ACC112 (cell line): ENCODE data around the gene OTOP2.
A peak's percentile ranks its signal among the peaks of the same experiment; 100 is the strongest.

ENCODE experiments used
- H2AFZ ChIP-seq: fragments of 200-600 bp; sonication (generic); one replicate; pipeline ENCODE4 v1.6.0; 2017; ENCODE audit warnings: antibody characterized with exemption, low read length; ENCODE audit not compliant: unreplicated experiment
- H3K27ac ChIP-seq: fragments of 200-600 bp; sonication (generic); 2 replicates; pipeline ENCODE4 v1.5.1; 2014; ENCODE audit warnings: low read depth, mild to moderate bottlenecking, antibody characterized with exemption, low read length, moderate library complexity
- H3K27me3 ChIP-seq: fragments of 200-600 bp; sonication (generic); 2 replicates; pipeline ENCODE4 v1.6.1; 2014; ENCODE audit warnings: mild to moderate bottlenecking, antibody characterized with exemption, low read length, moderate library complexity, mixed read lengths; ENCODE audit not compliant: insufficient read depth
- H3K36me3 ChIP-seq: fragments of 200-600 bp; sonication (generic); 2 replicates; pipeline ENCODE4 v1.6.1; 2016; ENCODE audit warnings: mild to moderate bottlenecking, antibody characterized with exemption, low read length, moderate library complexity, mixed read lengths; ENCODE audit not compliant: insufficient read depth
- H3K4me1 ChIP-seq: fragments of 200-600 bp; sonication (generic); one replicate; pipeline ENCODE4 v1.6.1; 2016; ENCODE audit warnings: low read length, mixed read lengths; ENCODE audit not compliant: insufficient read depth, unreplicated experiment, control insufficient read depth
- H3K4me3 ChIP-seq: fragments of 200-600 bp; sonication (generic); 2 replicates; pipeline ENCODE4 v1.5.1; 2014; ENCODE audit warnings: mild to moderate bottlenecking, low read depth, low read length
- H3K79me2 ChIP-seq: fragments of 200-600 bp; sonication (generic); one replicate; pipeline ENCODE4 v1.6.0; 2016; ENCODE audit warnings: low read length; ENCODE audit not compliant: control insufficient read depth, unreplicated experiment, insufficient read depth

The OTOP2 gene

GRCh38 chr17:74883241-74883745, 40.8 kb upstream of the OTOP2 start:
- Histone ChIP-seq H3K79me2 (no peaks in the 10 kb centered on the region), H3K4me3 (no peak overlapping the region), H3K36me3 (no peaks in the 10 kb centered on the region), H2AFZ (no peak overlapping the region), H3K27ac (no peak overlapping the region), H3K27me3 (peaks cover 36% of the 10 kb centered on the region), H3K4me1 (no peaks in the 10 kb centered on the region)

- no peaks in the 10 kb centered on the region for H3K36me3 ChIP-seq
- no peaks in the 10 kb centered on the region for H3K4me1 ChIP-seq
- no peak overlapping the region for H3K4me3 ChIP-seq
- H3K27me3 ChIP-seq = peaks cover 50% of the 10 kb centered on the region
- H2AFZ ChIP-seq = no peak overlapping the region
- H3K79me2 ChIP-seq = no peaks in the 10 kb centered on the region
- no peak overlapping the region for H3K27ac ChIP-seq
These were observed 35.6 kb upstream of the OTOP2 start for GRCh38 chr17:74888469-74888868.

GRCh38 chr17:74890554-74890953, 33.5 kb upstream of the OTOP2 start:
- no peaks in the 10 kb centered on the region for H3K36me3 ChIP-seq
- no peaks in the 10 kb centered on the region for H3K79me2 ChIP-seq
- no peak overlapping the region for H3K27ac ChIP-seq
- no peak overlapping the region for H3K4me3 ChIP-seq
- H2AFZ ChIP-seq = no peak overlapping the region
- H3K4me1 ChIP-seq = no peaks in the 10 kb centered on the region
- peaks cover 65% of the 10 kb centered on the region for H3K27me3 ChIP-seq

GRCh38 chr17:74892013-74892841, 31.8 kb upstream of the OTOP2 start:
- Histone ChIP-seq H3K36me3 (no peaks in the 10 kb centered on the region), H3K27ac (no peak overlapping the region), H2AFZ (no peak overlapping the region), H3K79me2 (no peaks in the 10 kb centered on the region), H3K4me3 (no peak overlapping the region), H3K4me1 (no peaks in the 10 kb centered on the region), H3K27me3 (peaks cover 70% of the 10 kb centered on the region)

GRCh38 chr17:74892974-74893911, 30.8 kb upstream of the OTOP2 start, which contains the start of gene FADS6:
Gene FADS6 (minus strand): TSS chr17:74893633. CDS start chr17:74893595, 38 bp downstream.
- H3K4me1 ChIP-seq = no peaks in the 10 kb centered on the region
- peaks cover 67% of the 10 kb centered on the region for H3K27me3 ChIP-seq
- peak within 1 kb of the TSS; percentile 58; the same call in 1 of the 2 replicates for H3K4me3 ChIP-seq
- no peaks in the 10 kb centered on the region for H3K79me2 ChIP-seq
- H3K27ac ChIP-seq = no peak within 1 kb of the TSS
- H2AFZ ChIP-seq = no peak within 1 kb of the TSS
- no peaks in the 10 kb centered on the region for H3K36me3 ChIP-seq

- Histone ChIP-seq H3K27ac (no peak overlapping the region), H2AFZ (no peak overlapping the region), H3K4me1 (no peaks in the 10 kb centered on the region), H3K27me3 (peaks cover 59% of the 10 kb centered on the region), H3K4me3 (0 out of 2 replicates have a peak overlapping the region, but pooled peaks have one; percentile 58), H3K36me3 (no peaks in the 10 kb centered on the region), H3K79me2 (no peaks in the 10 kb centered on the region)
These were observed 30.0 kb upstream of the OTOP2 start for GRCh38 chr17:74893936-74894671.

- H3K4me1 ChIP-seq = no peaks in the 10 kb centered on the region
- no peaks in the 10 kb centered on the region for H3K79me2 ChIP-seq
- H3K27ac ChIP-seq = no peak overlapping the region
- H2AFZ ChIP-seq = no peak overlapping the region
- peaks cover 33% of the 10 kb centered on the region for H3K27me3 ChIP-seq
- H3K4me3 ChIP-seq = no peak overlapping the region
- no peaks in the 10 kb centered on the region for H3K36me3 ChIP-seq
These were observed 25.6 kb upstream of the OTOP2 start for GRCh38 chr17:74898376-74898946.

GRCh38 chr17:74900208-74900607, 23.9 kb upstream of the OTOP2 start:
- Histone ChIP-seq H3K4me1 (no peaks in the 10 kb centered on the region), H3K27me3 (peaks cover 29% of the 10 kb centered on the region), H2AFZ (no peak overlapping the region), H3K36me3 (no peaks in the 10 kb centered on the region), H3K79me2 (no peaks in the 10 kb centered on the region), H3K27ac (no peak overlapping the region), H3K4me3 (no peak overlapping the region)

GRCh38 chr17:74901353-74902135, 22.5 kb upstream of the OTOP2 start:
- Histone ChIP-seq H3K4me3 (no peak overlapping the region), H3K4me1 (no peaks in the 10 kb centered on the region), H3K27ac (no peak overlapping the region), H2AFZ (no peak overlapping the region), H3K36me3 (no peaks in the 10 kb centered on the region), H3K79me2 (no peaks in the 10 kb centered on the region), H3K27me3 (peaks cover 18% of the 10 kb centered on the region)
